Glutamatergic neuron (in vitro differentiated cells): ENCODE results near the gene TRMT2A. TPM values are rescaled to one million over a fixed set of nuclear protein-coding genes. Genes with fewer than 3 reads are reported as not detected.

Experiments used
- DNase-seq: peaks from one replicate; pipeline ENCODE4 v3.0.0; 2022
- H3K27ac Mint-ChIP-seq: one replicate; pipeline ENCODE4 v1.8.0; 2020; ENCODE audit warnings: mild to moderate bottlenecking, mixed read lengths, inconsistent platforms; ENCODE audit not compliant: unreplicated experiment
- H3K27me3 Mint-ChIP-seq: one replicate; pipeline ENCODE4 v1.8.0; 2020; ENCODE audit warnings: mild to moderate bottlenecking, moderate library complexity, mixed read lengths, inconsistent platforms; ENCODE audit not compliant: unreplicated experiment
- H3K36me3 Mint-ChIP-seq: one replicate; pipeline ENCODE4 v1.8.0; 2020; ENCODE audit warnings: mild to moderate bottlenecking, mixed read lengths, inconsistent platforms; ENCODE audit not compliant: unreplicated experiment
- H3K4me1 Mint-ChIP-seq: one replicate; pipeline ENCODE4 v1.8.0; 2020; ENCODE audit warnings: mild to moderate bottlenecking, low read depth, mixed read lengths, inconsistent platforms; ENCODE audit not compliant: unreplicated experiment
- H3K4me3 Mint-ChIP-seq: one replicate; pipeline ENCODE4 v1.8.0; 2020; ENCODE audit warnings: mild to moderate bottlenecking, mixed read lengths, inconsistent platforms; ENCODE audit not compliant: unreplicated experiment
- H3K9me3 Mint-ChIP-seq: one replicate; pipeline ENCODE4 v1.8.0; 2020; ENCODE audit warnings: mild to moderate bottlenecking, moderate library complexity, mixed read lengths, inconsistent platforms; ENCODE audit not compliant: unreplicated experiment
- CTCF ChIP-seq: fragments of 200-600 bp; sonication (generic); IDR thresholded peaks from one replicate; pipeline ENCODE4 v1.5.0; 2021; ENCODE audit not compliant: partially characterized antibody, unreplicated experiment
- total RNA-seq: library from RNA; stranded (reverse); fragmentation: NEBNext Ultra II Directional; extraction: Animal tissue kit (Norgen Biotek cat#: 25700); gene quantifications from one replicate; pipeline ENCODE4 v1.2.1, GENCODE V29; 2021; ENCODE audit not compliant: unreplicated experiment

Gene TRMT2A
- total RNA-seq, 1 donor from 2014 or later: 62.1 TPM

- H3K27me3 Mint-ChIP-seq: no peaks in the 10 kb centered on the region
- TF ChIP-seq CTCF: no peak
Observed at GRCh38 chr22:20145832-20146223, 28.8 kb upstream of the TRMT2A start.

GRCh38 chr22:20145206-20145831 is 28.3 kb upstream of the TRMT2A start:
- Mint-ChIP-seq H3K9me3 (no peaks in the 10 kb centered on the region), H3K27me3 (no peaks in the 10 kb centered on the region), H3K27ac (no peak overlapping the region), H3K4me3 (no peak overlapping the region), H3K4me1 (peaks cover 5% of the 10 kb centered on the region), H3K36me3 (no peaks in the 10 kb centered on the region)
- TF ChIP-seq CTCF: no peak
- no peak for DNase-seq

More at GRCh38 chr22:20145832-20146223, 28.8 kb upstream of the TRMT2A start:
- Mint-ChIP-seq H3K4me3 (no peak overlapping the region), H3K27ac (no peak overlapping the region), H3K9me3 (no peaks in the 10 kb centered on the region), H3K36me3 (no peaks in the 10 kb centered on the region), H3K4me1 (peaks cover 5% of the 10 kb centered on the region)
- DNase-seq: no peak

- Mint-ChIP-seq H3K27ac (no peak overlapping the region), H3K9me3 (no peaks in the 10 kb centered on the region), H3K4me3 (no peak overlapping the region), H3K27me3 (no peaks in the 10 kb centered on the region), H3K4me1 (peaks cover 5% of the 10 kb centered on the region), H3K36me3 (no peaks in the 10 kb centered on the region)
- DNase-seq: no peak
- no peak for TF ChIP-seq CTCF
Observed at GRCh38 chr22:20143883-20144665, 27.0 kb upstream of the TRMT2A start.

GRCh38 chr22:20142711-20143621 is 25.9 kb upstream of the TRMT2A start:
- H3K27me3 Mint-ChIP-seq: no peaks in the 10 kb centered on the region
- H3K27ac Mint-ChIP-seq: no peak overlapping the region
- no peak overlapping the region for H3K4me3 Mint-ChIP-seq
- no peak for TF ChIP-seq CTCF
- DNase-seq: no peak
- H3K36me3 Mint-ChIP-seq: no peaks in the 10 kb centered on the region
- H3K9me3 Mint-ChIP-seq: no peaks in the 10 kb centered on the region
- H3K4me1 Mint-ChIP-seq: peaks cover 5% of the 10 kb centered on the region
